ENCODE measurements around the gene SCTR.

- no peak for TF ChIP-seq CTCF (conservative IDR thresholded peaks at IDR 0.05; ENCODE audit: low read depth, low read length)
- no peak for TF ChIP-seq EZH2 (IDR thresholded peaks at IDR 0.05; ENCODE audit: low read length, unreplicated experiment)
These were observed 74.8 kb downstream of the SCTR start for GRCh38 chr2:119449521-119449920.
